ENCODE results near the gene HADHA. TPM values are rescaled to one million over a fixed set of nuclear protein-coding genes. Genes with fewer than 3 reads are reported as not detected.

Gene HADHA
- total and polyA plus RNA-seq, 2 donors = 57.1 to 114 TPM

- Histone ChIP-seq H3K27me3 (ENCODE audit: control insufficient read depth in 2 of 2, insufficient read depth in 1 of 2, low read length in 1 of 2) (peaks cover 48 to 93% of the 10 kb centered on the region in 2 donors), H3K9me3 (ENCODE audit: control insufficient read depth in 2 of 2, insufficient read depth in 1 of 2, low read length in 1 of 2) (no peaks in the 10 kb centered on the region), H3K4me3 (ENCODE audit: low read length in 2 of 2) (no peak overlapping the region), H3K36me3 (ENCODE audit: control insufficient read depth in 2 of 2, insufficient read depth in 2 of 2, low read length in 1 of 2) (no peaks in the 10 kb centered on the region), H3K4me1 (ENCODE audit: control insufficient read depth in 2 of 2, insufficient read depth in 2 of 2, low read length in 2 of 2) (peaks cover 8% of the 10 kb centered on the region in 2 donors), H3K27ac (ENCODE audit: low read depth in 1 of 2, low read length in 1 of 2) (no peak overlapping the region)
- DNase-seq (ENCODE audit: low read depth in 6 of 9, low spot score in 9 of 9) = no peak
- whole genome bisulfite sequencing = 95% methylated on average over 7 of the region's 7 CpGs
Measured at GRCh38 chr2:26177122-26177521, 67.3 kb downstream of the HADHA start.

DNA sequence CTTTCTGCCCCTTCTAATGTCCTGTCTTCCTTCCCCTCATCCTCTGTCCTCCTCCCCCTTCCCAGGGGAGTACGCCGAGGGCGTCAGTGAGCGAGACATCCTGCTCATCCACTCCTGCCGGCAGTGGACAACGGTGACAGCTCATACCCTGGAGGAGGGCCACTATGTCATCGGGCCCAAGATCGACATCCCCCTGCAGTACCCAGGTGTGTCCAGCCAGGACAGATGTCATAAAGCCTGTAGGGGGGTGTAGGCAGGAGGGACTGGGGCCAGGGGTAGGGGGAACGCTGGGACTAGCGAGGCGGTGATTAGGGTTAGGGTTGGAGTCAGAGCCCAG, 68.2 kb downstream of the HADHA start:
- H3K36me3 ChIP-seq (ENCODE audit: control insufficient read depth in 2 of 2, insufficient read depth in 2 of 2, low read length in 1 of 2) = no peaks in the 10 kb centered on the region
- no peak for DNase-seq (ENCODE audit: low read depth in 6 of 9, low spot score in 9 of 9)
- no peak overlapping the region for H3K27ac ChIP-seq (ENCODE audit: low read depth in 1 of 2, low read length in 1 of 2)
- no peak overlapping the region for H3K4me3 ChIP-seq (ENCODE audit: low read length in 2 of 2)
- H3K4me1 ChIP-seq (ENCODE audit: control insufficient read depth in 2 of 2, insufficient read depth in 2 of 2, low read length in 2 of 2) = peaks cover 8% of the 10 kb centered on the region in 2 donors
- peaks cover 56 to 95% of the 10 kb centered on the region in 2 donors for H3K27me3 ChIP-seq (ENCODE audit: control insufficient read depth in 2 of 2, insufficient read depth in 1 of 2, low read length in 1 of 2)
- WGBS = 96% methylated on average over 11 of the region's 11 CpGs
- peaks cover 0 to 6% of the 10 kb centered on the region in 2 donors for H3K9me3 ChIP-seq (ENCODE audit: control insufficient read depth in 2 of 2, insufficient read depth in 1 of 2, low read length in 1 of 2)

- 91% methylated on average over 15 of the region's 15 CpGs for WGBS
- Histone ChIP-seq H3K27me3 (ENCODE audit: control insufficient read depth in 2 of 2, insufficient read depth in 1 of 2, low read length in 1 of 2) (peaks cover 60 to 95% of the 10 kb centered on the region in 2 donors), H3K9me3 (ENCODE audit: control insufficient read depth in 2 of 2, insufficient read depth in 1 of 2, low read length in 1 of 2) (peaks cover 0 to 6% of the 10 kb centered on the region in 2 donors), H3K4me1 (ENCODE audit: control insufficient read depth in 2 of 2, insufficient read depth in 2 of 2, low read length in 2 of 2) (peaks cover 8% of the 10 kb centered on the region in 2 donors), H3K27ac (ENCODE audit: low read depth in 1 of 2, low read length in 1 of 2) (no peak overlapping the region), H3K36me3 (ENCODE audit: control insufficient read depth in 2 of 2, insufficient read depth in 2 of 2, low read length in 1 of 2) (no peaks in the 10 kb centered on the region), H3K4me3 (ENCODE audit: low read length in 2 of 2) (no peak overlapping the region)
- DNase-seq (ENCODE audit: low read depth in 6 of 9, low spot score in 9 of 9) = no peak
Measured at GRCh38 chr2:26175466-26176278, 68.8 kb downstream of the HADHA start.

- Histone ChIP-seq H3K4me3 (ENCODE audit: low read length in 2 of 2) (no peak overlapping the region), H3K36me3 (ENCODE audit: control insufficient read depth in 2 of 2, insufficient read depth in 2 of 2, low read length in 1 of 2) (no peaks in the 10 kb centered on the region), H3K27ac (ENCODE audit: low read depth in 1 of 2, low read length in 1 of 2) (no peak overlapping the region), H3K27me3 (ENCODE audit: control insufficient read depth in 2 of 2, insufficient read depth in 1 of 2, low read length in 1 of 2) (peaks cover 58 to 95% of the 10 kb centered on the region in 2 donors), H3K9me3 (ENCODE audit: control insufficient read depth in 2 of 2, insufficient read depth in 1 of 2, low read length in 1 of 2) (peaks cover 0 to 6% of the 10 kb centered on the region in 2 donors), H3K4me1 (ENCODE audit: control insufficient read depth in 2 of 2, insufficient read depth in 2 of 2, low read length in 2 of 2) (peaks cover 8% of the 10 kb centered on the region in 2 donors)
- DNase-seq (ENCODE audit: low read depth in 6 of 9, low spot score in 9 of 9) = no peak
- 63% methylated on average over 10 of the region's 10 CpGs for WGBS
Measured at GRCh38 chr2:26174691-26175465, 69.6 kb downstream of the HADHA start.

- Histone ChIP-seq H3K36me3 (ENCODE audit: control insufficient read depth in 2 of 2, insufficient read depth in 2 of 2, low read length in 1 of 2) (no peaks in the 10 kb centered on the region), H3K4me1 (ENCODE audit: control insufficient read depth in 2 of 2, insufficient read depth in 2 of 2, low read length in 2 of 2) (peaks cover 2 to 4% of the 10 kb centered on the region in 2 donors), H3K27ac (ENCODE audit: low read depth in 1 of 2, low read length in 1 of 2) (no peak overlapping the region), H3K4me3 (ENCODE audit: low read length in 2 of 2) (no peak overlapping the region), H3K9me3 (ENCODE audit: control insufficient read depth in 2 of 2, insufficient read depth in 1 of 2, low read length in 1 of 2) (peaks cover 0 to 6% of the 10 kb centered on the region in 2 donors), H3K27me3 (ENCODE audit: control insufficient read depth in 2 of 2, insufficient read depth in 1 of 2, low read length in 1 of 2) (peaks cover 51 to 95% of the 10 kb centered on the region in 2 donors)
- DNase-seq (ENCODE audit: low read depth in 6 of 9, low spot score in 9 of 9) = no peak
- 30% methylated on average over 46 of the region's 46 CpGs for WGBS
Measured at GRCh38 chr2:26173776-26174482, 70.5 kb downstream of the HADHA start.

GRCh38 chr2:26172871-26173775, 71.3 kb downstream of the HADHA start, which contains the start of gene GAREM2:
TSS of gene GAREM2 (plus strand) at chr2:26173088. CDS start at chr2:26173221, 133 bp downstream.
- Histone ChIP-seq H3K27me3 (ENCODE audit: control insufficient read depth in 2 of 2, insufficient read depth in 1 of 2, low read length in 1 of 2) (peaks cover 48 to 90% of the 10 kb centered on the region in 2 donors), H3K4me3 (ENCODE audit: low read length in 2 of 2) (peak within 1 kb of the TSS in 1 of 2 donors; percentile 50)

GRCh38 chr2:26172189-26172870, 72.1 kb downstream of the HADHA start:
- Histone ChIP-seq H3K36me3 (ENCODE audit: control insufficient read depth in 2 of 2, insufficient read depth in 2 of 2, low read length in 1 of 2) (no peaks in the 10 kb centered on the region), H3K27ac (ENCODE audit: low read depth in 1 of 2, low read length in 1 of 2) (no peak overlapping the region), H3K4me1 (ENCODE audit: control insufficient read depth in 2 of 2, insufficient read depth in 2 of 2, low read length in 2 of 2) (peaks cover 0 to 4% of the 10 kb centered on the region in 2 donors), H3K4me3 (ENCODE audit: low read length in 2 of 2) (peak overlapping the region in 1 of 2 donors; percentile 50), H3K27me3 (ENCODE audit: control insufficient read depth in 2 of 2, insufficient read depth in 1 of 2, low read length in 1 of 2) (peaks cover 48 to 82% of the 10 kb centered on the region in 2 donors), H3K9me3 (ENCODE audit: control insufficient read depth in 2 of 2, insufficient read depth in 1 of 2, low read length in 1 of 2) (peaks cover 0 to 6% of the 10 kb centered on the region in 2 donors)
- no peak for DNase-seq (ENCODE audit: low read depth in 6 of 9, low spot score in 9 of 9)
- WGBS = 16% methylated on average over 56 of the region's 56 CpGs

More at GRCh38 chr2:26172871-26173775, 71.3 kb downstream of the HADHA start, which contains the start of gene GAREM2:
- Histone ChIP-seq H3K9me3 (ENCODE audit: control insufficient read depth in 2 of 2, insufficient read depth in 1 of 2, low read length in 1 of 2) (peaks cover 0 to 6% of the 10 kb centered on the region in 2 donors), H3K27ac (ENCODE audit: low read depth in 1 of 2, low read length in 1 of 2) (no peak within 1 kb of the TSS), H3K36me3 (ENCODE audit: control insufficient read depth in 2 of 2, insufficient read depth in 2 of 2, low read length in 1 of 2) (no peaks in the 10 kb centered on the region), H3K4me1 (ENCODE audit: control insufficient read depth in 2 of 2, insufficient read depth in 2 of 2, low read length in 2 of 2) (peaks cover 0 to 4% of the 10 kb centered on the region in 2 donors)
- 2% methylated on average over 101 of the region's 102 CpGs for WGBS
- no peak for DNase-seq (ENCODE audit: low read depth in 6 of 9, low spot score in 9 of 9)

GRCh38 chr2:26170795-26171194, 73.6 kb downstream of the HADHA start:
- Histone ChIP-seq H3K4me3 (ENCODE audit: low read length in 2 of 2) (no peak overlapping the region), H3K36me3 (ENCODE audit: control insufficient read depth in 2 of 2, insufficient read depth in 2 of 2, low read length in 1 of 2) (no peaks in the 10 kb centered on the region), H3K4me1 (ENCODE audit: control insufficient read depth in 2 of 2, insufficient read depth in 2 of 2, low read length in 2 of 2) (peaks cover 0 to 4% of the 10 kb centered on the region in 2 donors), H3K9me3 (ENCODE audit: control insufficient read depth in 2 of 2, insufficient read depth in 1 of 2, low read length in 1 of 2) (peaks cover 0 to 6% of the 10 kb centered on the region in 2 donors), H3K27me3 (ENCODE audit: control insufficient read depth in 2 of 2, insufficient read depth in 1 of 2, low read length in 1 of 2) (peaks cover 44 to 68% of the 10 kb centered on the region in 2 donors), H3K27ac (ENCODE audit: low read depth in 1 of 2, low read length in 1 of 2) (no peak overlapping the region)
- WGBS = 94% methylated on average over 9 of the region's 9 CpGs
- no peak for DNase-seq (ENCODE audit: low read depth in 6 of 9, low spot score in 9 of 9)

Measured in thymus (tissue), 11 donors.